Stimulated activated naive B cell treated with anti-CD40 and anti-IgM and Interleukin-4, amounts not matched to agents 10 μg/mL and 1 μg/mL and 100 μg/mL, for 72 hours (primary cell): Measurements from ENCODE around the gene RAD51C.
"Not testable (repeated sequence)": the region's sequence is repeated elsewhere in the genome, so short reads cannot be mapped to it uniquely, and the experiment has no call there.

Source experiments
- ATAC-seq, 2 donors: fragments of 150-1000 bp; cut with Tn5 transposase; replicated peaks; 2 replicates each; pipeline ENCODE4 v1.10.0; 2021; ENCODE audit warnings: moderate library complexity in 1 of 2
- DNase-seq: peaks from one replicate; pipeline ENCODE4 v3.0.0; 2021
- H3K27ac Mint-ChIP-seq: one replicate; pipeline ENCODE4 v1.8.0; 2022; ENCODE audit warnings: mild to moderate bottlenecking, mixed read lengths
- H3K27me3 Mint-ChIP-seq, 2 donors: one replicate each; pipeline ENCODE4 v1.8.0; 2022; ENCODE audit warnings: mixed read lengths in 2 of 2
- H3K36me3 Mint-ChIP-seq, 2 donors: one replicate each; pipeline ENCODE4 v1.8.0; 2022; ENCODE audit warnings: mixed read lengths in 2 of 2, mild to moderate bottlenecking in 1 of 2
- H3K4me1 Mint-ChIP-seq, 2 donors: one replicate each; pipeline ENCODE4 v1.8.0; 2022; ENCODE audit warnings: mixed read lengths in 2 of 2, mild to moderate bottlenecking in 1 of 2
- H3K4me3 Mint-ChIP-seq, 2 donors: one replicate each; pipeline ENCODE4 v1.8.0; 2022; ENCODE audit warnings: mild to moderate bottlenecking in 2 of 2, mixed read lengths in 2 of 2, moderate library complexity in 1 of 2
- H3K9me3 Mint-ChIP-seq, 2 donors: one replicate each; pipeline ENCODE4 v1.8.0; 2022; ENCODE audit warnings: mixed read lengths in 2 of 2, mild to moderate bottlenecking in 1 of 2

RAD51C gene

DNA sequence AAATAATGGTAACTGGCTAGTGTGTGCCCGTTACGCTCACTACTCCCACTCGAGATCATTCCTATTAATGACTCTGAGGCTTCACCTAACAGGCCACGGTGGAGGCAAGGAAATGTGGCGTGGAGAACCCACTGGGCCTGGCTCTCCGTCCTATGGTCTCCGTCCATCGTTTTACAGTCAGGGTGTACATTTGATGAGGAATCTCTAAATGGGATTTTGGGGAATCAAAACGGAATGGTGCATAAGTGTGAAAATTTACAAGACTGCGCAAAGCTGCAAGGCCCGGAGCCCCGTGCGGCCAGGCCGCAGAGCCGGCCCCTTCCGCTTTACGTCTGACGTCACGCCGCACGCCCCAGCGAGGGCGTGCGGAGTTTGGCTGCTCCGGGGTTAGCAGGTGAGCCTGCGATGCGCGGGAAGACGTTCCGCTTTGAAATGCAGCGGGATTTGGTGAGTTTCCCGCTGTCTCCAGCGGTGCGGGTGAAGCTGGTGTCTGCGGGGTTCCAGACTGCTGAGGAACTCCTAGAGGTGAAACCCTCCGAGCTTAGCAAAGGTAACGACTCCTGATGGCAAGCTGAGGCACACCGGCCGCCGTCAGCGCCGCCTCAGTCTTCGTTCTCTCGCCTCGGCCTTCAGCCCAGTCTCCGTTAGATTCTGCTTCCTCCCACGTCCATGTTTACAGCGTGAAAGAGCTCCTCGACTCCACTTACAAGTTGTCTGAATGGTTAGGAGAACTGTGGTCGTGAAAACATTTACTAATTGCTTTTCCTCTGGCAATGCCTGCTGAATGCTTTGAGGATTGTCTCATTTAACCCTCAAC lies at the start of gene RAD51C:
Gene RAD51C, plus strand, starts transcription at position 364 of the 817 bp plus-strand sequence. Its CDS starts 42 bp downstream, at position 406.
- ATAC-seq (peak; percentile 100), DNase-seq (peak; percentile 87)
- Mint-ChIP-seq H3K4me3 (peak within 1 kb of the TSS; percentile 92 to 95), H3K36me3 (peaks cover 5 to 7% of the 10 kb centered on the region in 2 donors), H3K9me3 (no peaks in the 10 kb centered on the region), H3K27ac (peak within 1 kb of the TSS; percentile 94), H3K4me1 (peaks cover 13 to 26% of the 10 kb centered on the region in 2 donors), H3K27me3 (no peaks in the 10 kb centered on the region)

GRCh38 chr17:58643147-58643546 lies 49.3 kb upstream of the RAD51C start:
- H3K9me3 Mint-ChIP-seq = no peaks in the 10 kb centered on the region
- H3K36me3 Mint-ChIP-seq = no peaks in the 10 kb centered on the region
- no peaks in the 10 kb centered on the region for H3K4me1 Mint-ChIP-seq
- no peak for DNase-seq
- ATAC-seq = no peak
- H3K27ac Mint-ChIP-seq = no peak overlapping the region
- peaks cover 0 to 3% of the 10 kb centered on the region in 2 donors for H3K27me3 Mint-ChIP-seq
- no peak overlapping the region for H3K4me3 Mint-ChIP-seq

- Mint-ChIP-seq H3K4me3 (no peak overlapping the region), H3K27me3 (peaks cover 0 to 4% of the 10 kb centered on the region in 2 donors), H3K4me1 (no peaks in the 10 kb centered on the region), H3K27ac (no peak overlapping the region), H3K9me3 (no peaks in the 10 kb centered on the region), H3K36me3 (no peaks in the 10 kb centered on the region)
- ATAC-seq (peak in 1 of 2 donors; percentile 25), DNase-seq (no peak)
These were observed 44.2 kb upstream of the RAD51C start for GRCh38 chr17:58648236-58648635.

- Mint-ChIP-seq H3K27ac (peak overlapping the region; percentile 99), H3K27me3 (peaks cover 9 to 12% of the 10 kb centered on the region in 2 donors), H3K4me3 (peak overlapping the region; percentile 70 to 83), H3K4me1 (peaks cover 10 to 21% of the 10 kb centered on the region in 2 donors)
- DNase-seq (peak; percentile 65), ATAC-seq (peak in 1 of 2 donors; percentile 8)
- H3K36me3 Mint-ChIP-seq, H3K9me3 Mint-ChIP-seq: not testable (repeated sequence)
These were observed 34.2 kb upstream of the RAD51C start for GRCh38 chr17:58657962-58658803.

DNA sequence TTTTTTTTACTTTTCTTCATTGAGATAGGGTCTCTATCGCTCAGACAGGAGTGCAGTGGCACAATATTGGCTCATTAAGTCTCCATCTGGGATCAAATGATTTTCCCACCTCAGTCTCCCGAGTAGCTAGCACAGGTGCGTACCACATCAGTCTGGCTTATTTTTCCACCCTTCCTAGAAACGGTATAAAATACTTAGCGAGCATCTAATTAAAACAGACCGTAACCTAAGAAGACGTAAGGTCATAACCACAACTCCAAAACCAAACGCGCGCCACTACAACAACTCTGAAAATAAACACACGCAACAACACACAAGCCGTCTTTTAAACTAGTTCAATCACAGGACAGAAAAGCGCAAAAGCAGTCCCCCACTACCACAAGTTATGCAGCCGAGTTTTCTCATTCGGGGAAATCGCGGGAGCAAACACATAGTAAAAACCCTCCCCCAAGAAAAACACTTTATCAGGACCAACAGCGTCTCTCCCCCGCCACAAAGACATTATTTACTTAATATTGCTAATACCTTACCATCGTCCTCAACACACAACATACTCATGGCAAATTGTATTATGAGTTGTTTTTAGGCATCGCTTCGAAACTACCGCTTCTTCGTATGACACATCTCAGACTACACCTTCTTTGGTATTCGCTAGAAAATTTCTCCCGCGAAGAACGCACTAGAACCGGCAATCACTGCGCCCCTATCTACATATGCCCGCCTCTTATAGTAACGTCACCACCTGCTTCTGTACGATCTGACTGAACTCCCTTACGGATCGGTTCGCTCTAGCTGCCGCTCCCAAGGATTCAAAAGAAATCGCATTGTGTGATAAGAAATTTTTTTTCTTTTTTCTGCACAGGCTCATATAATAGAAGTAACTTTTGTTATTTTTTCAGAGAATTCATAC lies 33.3 kb upstream of the RAD51C start:
- Mint-ChIP-seq H3K4me3 (peak overlapping the region; percentile 70 to 83), H3K4me1 (peaks cover 10 to 21% of the 10 kb centered on the region in 2 donors), H3K36me3 (peaks cover 5 to 9% of the 10 kb centered on the region in 2 donors), H3K27ac (peak overlapping the region; percentile 99), H3K27me3 (peaks cover 9 to 12% of the 10 kb centered on the region in 2 donors), H3K9me3 (no peaks in the 10 kb centered on the region)
- DNase-seq = peak; percentile 87
- ATAC-seq = peak; percentile 86 to 89

GRCh38 chr17:58659714-58660084 lies 32.7 kb upstream of the RAD51C start:
- H3K36me3 Mint-ChIP-seq, DNase-seq, H3K9me3 Mint-ChIP-seq, ATAC-seq: not testable (repeated sequence)
- H3K27ac Mint-ChIP-seq = peak overlapping the region; percentile 99
- H3K4me1 Mint-ChIP-seq = peaks cover 10 to 21% of the 10 kb centered on the region in 2 donors
- H3K4me3 Mint-ChIP-seq = peak overlapping the region; percentile 70 to 83
- H3K27me3 Mint-ChIP-seq = peaks cover 9 to 12% of the 10 kb centered on the region in 2 donors

DNA sequence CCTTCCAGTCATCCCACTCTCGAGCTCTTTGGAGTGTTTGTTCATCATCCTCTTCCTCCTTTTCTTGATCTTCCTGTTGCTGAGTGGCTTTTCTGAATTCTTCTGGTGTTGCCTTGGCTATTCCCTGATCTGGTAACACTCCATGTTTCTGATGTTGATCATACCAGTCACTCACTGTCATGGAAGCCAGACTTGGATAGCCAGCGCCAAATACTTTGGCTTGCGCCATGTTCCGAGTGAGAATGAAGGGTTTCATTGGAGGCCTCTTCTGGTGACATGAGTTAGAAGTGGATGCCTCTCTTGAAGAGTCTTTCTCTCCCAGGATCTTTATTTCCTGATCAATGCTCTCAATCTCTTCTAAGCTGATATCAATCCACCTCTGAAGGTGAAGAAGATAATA lies 31.8 kb upstream of the RAD51C start:
- Mint-ChIP-seq H3K27me3 (peaks cover 9 to 12% of the 10 kb centered on the region in 2 donors), H3K4me1 (peaks cover 10 to 21% of the 10 kb centered on the region in 2 donors), H3K4me3 (peak overlapping the region in 1 of 2 donors; percentile 54), H3K9me3 (no peaks in the 10 kb centered on the region), H3K36me3 (peaks cover 5 to 9% of the 10 kb centered on the region in 2 donors), H3K27ac (peak overlapping the region; percentile 27)
- ATAC-seq = no peak
- no peak for DNase-seq

GRCh38 chr17:58661499-58661898 lies 30.9 kb upstream of the RAD51C start:
- peaks cover 5 to 9% of the 10 kb centered on the region in 2 donors for H3K36me3 Mint-ChIP-seq
- H3K9me3 Mint-ChIP-seq = no peaks in the 10 kb centered on the region
- no peak for DNase-seq
- ATAC-seq = no peak
- no peak overlapping the region for H3K27ac Mint-ChIP-seq
- no peak overlapping the region for H3K4me3 Mint-ChIP-seq
- peaks cover 12 to 15% of the 10 kb centered on the region in 2 donors for H3K27me3 Mint-ChIP-seq
- peaks cover 12 to 24% of the 10 kb centered on the region in 2 donors for H3K4me1 Mint-ChIP-seq

GRCh38 chr17:58664302-58664701 lies 28.1 kb upstream of the RAD51C start:
- ATAC-seq = no peak
- H3K4me1 Mint-ChIP-seq = peaks cover 8 to 13% of the 10 kb centered on the region in 2 donors
- no peak overlapping the region for H3K4me3 Mint-ChIP-seq
- no peak for DNase-seq
- H3K9me3 Mint-ChIP-seq = no peaks in the 10 kb centered on the region
- peaks cover 2% of the 10 kb centered on the region in 2 donors for H3K36me3 Mint-ChIP-seq
- H3K27ac Mint-ChIP-seq = no peak overlapping the region
- H3K27me3 Mint-ChIP-seq = peaks cover 24 to 28% of the 10 kb centered on the region in 2 donors

DNA sequence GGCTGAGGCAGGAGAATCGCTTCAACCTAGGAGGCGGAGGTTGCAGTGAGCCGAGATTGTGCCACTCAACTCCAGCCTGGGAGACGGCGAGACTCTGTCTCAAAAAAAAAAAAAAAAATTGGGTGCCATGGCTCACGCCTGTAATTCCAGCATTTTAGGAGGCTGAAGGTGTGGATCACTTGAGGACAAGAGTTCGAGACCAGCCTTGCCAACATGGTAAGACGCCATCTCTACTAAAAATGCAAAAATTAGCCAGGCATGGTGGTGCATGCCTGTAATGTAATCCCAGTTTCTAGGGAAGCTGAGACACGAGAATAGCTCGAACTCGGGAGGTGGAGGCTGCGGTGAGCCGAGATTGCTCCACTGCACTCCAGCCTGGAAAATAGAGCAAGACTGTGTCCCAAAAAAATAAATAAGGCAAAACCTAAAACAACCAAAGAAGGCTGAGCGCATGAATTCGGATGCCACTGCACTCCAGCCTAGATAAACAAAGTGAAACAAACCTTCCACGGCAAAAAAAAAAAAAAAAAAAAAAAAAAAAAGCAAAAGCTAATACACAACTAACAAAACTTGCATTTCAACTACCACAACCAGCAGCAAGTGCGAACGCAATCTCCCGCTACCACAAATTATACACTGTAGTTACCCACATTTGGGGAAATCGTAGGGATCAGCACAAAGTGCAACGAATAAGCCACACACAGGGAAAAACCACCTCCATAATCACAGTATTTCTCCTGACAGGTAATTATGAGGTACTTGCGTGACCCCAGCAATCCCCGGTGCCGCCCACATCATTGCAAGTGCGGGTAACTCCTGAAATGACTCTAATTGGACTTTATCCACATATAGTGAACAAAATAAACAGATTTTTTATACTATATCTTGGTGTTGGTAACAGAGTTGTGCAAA lies 26.2 kb upstream of the RAD51C start:
- peak overlapping the region; percentile 63 to 72 for H3K4me3 Mint-ChIP-seq

GRCh38 chr17:58666858-58667267 lies 25.5 kb upstream of the RAD51C start:
- Mint-ChIP-seq H3K4me1 (peaks cover 7 to 8% of the 10 kb centered on the region in 2 donors), H3K9me3 (no peaks in the 10 kb centered on the region), H3K4me3 (peak overlapping the region; percentile 63 to 72), H3K36me3 (peaks cover 0 to 2% of the 10 kb centered on the region in 2 donors), H3K27me3 (peaks cover 27 to 28% of the 10 kb centered on the region in 2 donors), H3K27ac (peak overlapping the region; percentile 86)
- DNase-seq = peak; percentile 21
- peak; percentile 60 to 72 for ATAC-seq

More for the DNA sequence above, 26.2 kb upstream of the RAD51C start:
- Mint-ChIP-seq H3K27ac (peak overlapping the region; percentile 86), H3K4me1 (peaks cover 7 to 8% of the 10 kb centered on the region in 2 donors), H3K9me3 (no peaks in the 10 kb centered on the region), H3K36me3 (peaks cover 0 to 2% of the 10 kb centered on the region in 2 donors), H3K27me3 (peaks cover 27 to 28% of the 10 kb centered on the region in 2 donors)
- DNase-seq (no peak), ATAC-seq (peak; percentile 16 to 38)

DNA sequence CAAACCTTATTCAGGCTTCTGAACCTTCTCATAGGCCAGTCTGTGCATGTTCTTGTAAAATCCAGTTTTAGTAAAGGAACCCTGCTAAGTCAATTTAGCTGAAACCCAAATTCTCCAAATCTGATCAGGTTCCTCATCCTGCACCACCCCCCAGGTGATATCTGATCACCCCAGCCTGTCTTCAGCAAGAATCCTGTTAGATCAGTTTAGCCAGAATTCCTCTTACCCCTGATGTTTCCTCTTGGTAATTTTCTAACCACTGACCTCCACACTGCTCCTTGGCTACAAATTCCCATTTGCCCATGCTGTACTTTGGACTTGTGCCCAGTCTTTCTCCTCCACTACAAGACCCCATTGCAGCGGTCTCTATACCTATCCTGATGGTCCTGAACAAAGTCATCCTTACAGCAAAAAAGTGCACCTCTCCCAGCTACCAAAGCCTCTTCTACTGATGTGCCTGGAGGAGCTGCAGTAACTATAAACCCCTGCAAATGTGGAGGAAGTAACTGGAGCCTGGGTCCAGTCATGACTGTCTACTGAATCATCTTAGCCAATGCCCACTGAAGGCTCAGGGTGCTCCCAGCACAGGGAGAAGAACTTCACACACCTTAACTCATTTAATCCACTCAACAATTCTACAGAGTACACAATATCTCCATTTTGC lies 24.3 kb upstream of the RAD51C start:
- no peak overlapping the region for H3K27ac Mint-ChIP-seq

More for the DNA sequence above, 24.3 kb upstream of the RAD51C start:
- peaks cover 27 to 28% of the 10 kb centered on the region in 2 donors for H3K27me3 Mint-ChIP-seq
- no peak overlapping the region for H3K4me3 Mint-ChIP-seq
- peaks cover 7 to 8% of the 10 kb centered on the region in 2 donors for H3K4me1 Mint-ChIP-seq
- H3K36me3 Mint-ChIP-seq = peaks cover 0 to 2% of the 10 kb centered on the region in 2 donors
- ATAC-seq (no peak), DNase-seq (no peak)
- no peaks in the 10 kb centered on the region for H3K9me3 Mint-ChIP-seq
